SH-SY5Y (cell line): ENCODE data around the gene IGF1.

Experiments used
- GATA2 ChIP-seq: IDR thresholded peaks from 2 replicates; pipeline ENCODE4 v1.6.1; 2011; ENCODE audit warnings: mild to moderate bottlenecking, low read depth, low read length
- GATA3 ChIP-seq: IDR thresholded peaks from 2 replicates; pipeline ENCODE4 v1.6.1; 2011; ENCODE audit warnings: low read depth, mild to moderate bottlenecking, low read length, moderate library complexity

The IGF1 gene

DNA sequence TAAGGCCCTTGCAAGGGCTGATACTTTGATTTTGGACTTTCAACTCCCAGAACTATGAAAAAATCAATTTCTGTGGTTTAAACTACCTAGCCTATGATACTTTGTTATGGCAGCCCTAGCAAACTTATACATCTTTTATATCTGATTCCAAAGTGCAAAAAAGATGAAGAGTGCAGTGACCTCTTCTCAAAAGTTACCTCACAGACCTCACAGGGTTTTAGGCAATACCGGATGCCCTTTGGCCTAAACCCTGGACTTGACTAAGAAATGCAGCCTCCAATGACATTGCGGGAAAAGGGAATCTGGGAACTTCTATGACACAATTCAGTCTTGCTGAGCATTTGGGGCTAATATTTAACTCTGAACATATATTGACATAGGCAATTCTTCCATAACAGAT lies 63.3 kb downstream of the IGF1 start:
- TF ChIP-seq GATA3 = no peak
- no peak for TF ChIP-seq GATA2

DNA sequence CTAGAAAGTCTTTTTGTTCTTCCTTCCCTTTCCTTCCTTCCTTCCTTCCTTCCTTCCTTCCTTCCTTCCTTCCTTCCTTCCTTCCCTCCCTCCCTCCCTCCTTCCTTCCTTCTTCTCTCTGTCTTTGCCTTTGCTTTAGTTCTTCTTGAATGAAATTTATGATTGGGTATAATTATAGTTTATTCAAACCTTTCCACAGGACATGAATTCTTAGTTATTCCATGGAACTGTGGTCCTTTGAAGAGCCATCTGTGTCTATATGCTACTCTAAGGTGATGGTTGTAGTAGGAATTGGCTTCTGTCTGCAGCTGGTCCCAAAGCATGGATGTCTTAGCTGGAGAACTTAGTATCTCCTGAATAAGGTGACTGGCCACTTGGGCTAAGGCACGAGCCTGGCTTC lies 64.8 kb downstream of the IGF1 start:
- no peak for TF ChIP-seq GATA2
- no peak for TF ChIP-seq GATA3

DNA sequence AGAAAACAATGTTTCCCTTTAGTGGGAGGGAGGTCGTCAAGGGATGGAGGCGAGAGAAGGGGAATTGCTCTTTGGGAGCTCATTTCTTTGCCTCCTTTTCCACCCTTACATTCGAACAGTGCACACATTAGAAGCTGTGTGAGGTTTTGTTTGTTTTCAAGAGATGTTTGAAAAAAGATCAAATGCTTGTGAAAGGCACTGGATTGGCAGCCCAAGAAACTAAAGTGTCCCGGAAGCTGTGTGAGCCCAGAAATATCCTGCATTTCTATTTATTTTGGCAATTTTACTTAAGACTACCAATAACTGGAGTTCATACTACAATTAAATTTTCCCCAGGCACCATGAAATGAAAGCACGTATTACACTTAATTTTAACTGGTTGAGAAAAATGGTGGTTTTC lies 67.0 kb downstream of the IGF1 start:
- TF ChIP-seq GATA3 = no peak
- TF ChIP-seq GATA2 = no peak

DNA sequence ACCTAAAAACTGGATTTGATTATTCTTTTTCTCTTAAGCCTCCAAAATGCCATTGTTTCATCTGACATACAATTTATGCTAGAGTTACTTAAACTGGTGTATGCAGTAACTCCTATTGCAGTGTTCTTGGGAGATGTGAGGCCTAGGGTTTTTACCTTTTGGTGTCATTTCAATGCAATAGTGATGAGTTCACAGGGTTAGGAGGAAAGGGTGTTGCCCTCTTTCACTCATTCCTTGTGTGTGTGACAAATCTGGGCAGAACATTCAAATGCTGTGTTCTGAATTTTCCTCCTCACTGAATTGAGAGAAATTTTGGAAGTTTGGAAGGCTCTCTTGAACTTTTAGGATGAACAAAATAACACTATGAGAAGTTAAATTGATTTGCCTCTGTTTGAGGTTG lies 69.9 kb downstream of the IGF1 start:
- TF ChIP-seq GATA3 = no peak
- no peak for TF ChIP-seq GATA2

DNA sequence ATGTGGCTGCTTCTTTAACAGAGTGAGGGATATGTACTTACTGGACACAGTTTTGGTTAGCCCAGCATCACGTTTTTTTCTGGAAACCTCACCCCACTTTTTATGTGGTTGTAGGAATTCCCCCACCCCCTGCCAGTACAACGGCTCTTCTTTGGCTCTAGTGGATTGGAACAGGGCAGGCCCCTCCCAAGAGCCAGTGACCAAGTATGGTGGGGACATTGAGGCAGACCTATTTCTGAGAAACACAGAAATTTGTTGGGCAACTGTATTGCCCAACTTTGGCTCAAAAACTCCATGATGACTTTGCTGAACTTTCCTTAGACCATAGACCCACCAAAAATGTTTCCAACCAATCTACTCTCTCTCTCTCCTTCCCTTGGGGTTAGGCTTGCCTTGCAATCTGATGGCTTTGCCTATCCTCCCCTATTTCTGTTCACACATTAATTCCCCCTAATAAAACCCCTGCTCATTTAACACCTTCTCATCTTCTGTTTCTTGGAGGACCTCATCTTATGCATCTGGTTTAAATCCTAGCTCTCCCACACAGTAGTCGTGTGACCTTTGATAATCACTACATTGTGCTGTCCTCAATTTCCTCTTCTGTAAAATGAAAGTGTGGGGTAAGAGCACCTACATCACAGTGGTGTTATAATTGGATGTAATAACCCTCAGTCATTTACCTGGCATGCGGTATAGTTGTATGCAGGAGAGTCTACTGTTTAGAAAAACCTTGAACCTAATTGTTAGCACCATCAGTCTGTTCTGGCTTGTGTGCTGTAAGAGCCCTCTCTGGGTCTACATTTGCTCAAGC lies 71.7 kb downstream of the IGF1 start:
- TF ChIP-seq GATA3 (no peak), GATA2 (no peak)

DNA sequence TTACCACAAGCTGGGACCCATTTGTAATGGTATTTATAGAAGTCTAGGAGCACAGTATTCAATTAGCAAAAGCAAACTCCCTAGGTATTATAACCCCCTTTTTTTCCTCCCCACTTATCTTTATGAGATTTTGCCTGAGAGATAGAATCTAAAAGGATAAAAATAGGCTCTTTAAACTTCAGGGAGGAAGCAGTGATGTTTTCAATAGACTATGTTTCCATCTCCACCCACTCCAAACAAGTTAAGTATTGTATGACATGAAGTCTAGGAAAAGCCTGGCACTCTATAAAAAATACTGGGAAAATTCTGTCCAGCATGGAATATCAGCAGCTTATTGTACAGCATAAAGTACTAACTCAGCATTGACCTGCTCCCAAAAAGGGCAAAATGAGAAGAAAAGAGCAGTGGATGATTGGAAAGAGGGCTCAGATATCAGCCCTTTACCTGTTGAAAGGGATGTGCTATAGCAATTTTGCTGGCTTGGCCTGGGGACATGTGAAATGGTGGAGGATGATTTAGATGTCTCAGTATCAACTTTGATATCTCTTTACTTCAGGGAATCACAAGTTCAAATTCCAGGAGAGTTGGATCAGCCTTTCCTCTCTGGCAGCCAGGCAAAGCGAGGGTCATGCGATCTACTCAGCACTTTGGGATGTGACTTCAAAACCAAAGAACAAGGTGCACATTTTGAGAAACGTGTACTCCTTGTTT lies 72.4 kb downstream of the IGF1 start:
- no peak for TF ChIP-seq GATA3
- no peak for TF ChIP-seq GATA2

DNA sequence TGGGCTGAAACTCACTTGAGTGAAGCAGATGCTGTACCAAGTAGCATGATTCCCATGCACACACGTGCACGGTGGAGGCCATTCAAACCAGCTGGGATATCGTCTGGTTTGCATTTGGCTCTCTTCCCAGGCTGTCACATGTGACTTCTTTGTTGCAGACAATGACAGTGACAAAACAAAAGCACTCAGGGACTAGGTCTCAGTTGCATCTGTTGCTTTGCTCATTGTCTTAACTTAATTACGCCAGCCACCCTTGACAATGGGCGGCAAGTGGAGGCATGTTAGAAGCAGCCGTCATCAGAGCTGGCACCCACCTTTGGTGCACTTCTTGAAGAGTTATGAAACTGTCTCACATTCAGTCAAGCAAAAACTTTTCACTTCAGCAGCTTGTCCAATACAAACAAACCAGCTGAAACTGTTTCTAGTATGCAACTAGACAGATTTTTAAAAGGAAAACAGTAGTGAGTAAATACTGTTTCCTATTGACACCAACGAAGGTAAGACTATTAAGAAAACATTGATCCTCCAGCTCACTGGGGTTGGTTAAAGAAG lies 74.3 kb downstream of the IGF1 start:
- TF ChIP-seq GATA2 = no peak
- TF ChIP-seq GATA3 = no peak

DNA sequence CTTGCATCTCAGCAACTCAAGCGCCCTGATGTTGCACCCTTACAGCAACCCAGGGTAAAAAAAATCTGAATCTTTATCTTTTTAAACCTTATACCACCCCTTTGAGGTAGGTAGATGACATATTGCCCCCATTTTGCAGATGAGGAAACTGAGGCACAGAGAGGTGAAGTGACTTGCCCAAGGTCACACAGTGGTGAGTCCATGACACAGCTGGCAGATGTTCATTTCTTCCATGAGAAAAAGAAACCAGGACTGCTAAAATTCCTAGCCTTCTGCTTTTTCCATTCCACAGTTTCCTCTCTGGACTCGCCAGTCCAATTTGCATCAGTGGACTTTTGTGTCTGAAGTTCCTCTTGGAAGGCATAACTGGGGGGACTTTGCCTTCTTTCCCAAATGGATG lies 79.3 kb downstream of the IGF1 start:
- TF ChIP-seq GATA3 (no peak), GATA2 (no peak)

DNA sequence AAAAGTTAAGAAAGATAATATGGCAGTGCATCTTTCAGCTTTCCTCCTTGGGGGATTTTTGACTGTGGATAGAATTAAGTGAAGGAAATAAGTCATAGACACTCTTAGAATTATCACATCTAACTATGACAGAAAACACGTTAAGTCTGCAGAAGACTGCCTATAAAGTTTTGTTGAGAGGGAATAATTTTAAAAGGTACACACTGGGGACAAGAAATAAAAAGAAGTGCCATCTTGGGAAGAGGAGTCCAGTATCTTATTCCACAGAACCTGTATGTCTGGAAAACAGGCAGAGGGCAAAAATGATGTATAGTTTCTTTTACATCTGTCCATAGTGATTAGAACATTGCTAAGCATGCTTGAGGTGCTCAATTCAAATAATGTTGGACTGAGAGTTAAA lies 80.7 kb downstream of the IGF1 start:
- TF ChIP-seq GATA3 = no peak
- no peak for TF ChIP-seq GATA2

DNA sequence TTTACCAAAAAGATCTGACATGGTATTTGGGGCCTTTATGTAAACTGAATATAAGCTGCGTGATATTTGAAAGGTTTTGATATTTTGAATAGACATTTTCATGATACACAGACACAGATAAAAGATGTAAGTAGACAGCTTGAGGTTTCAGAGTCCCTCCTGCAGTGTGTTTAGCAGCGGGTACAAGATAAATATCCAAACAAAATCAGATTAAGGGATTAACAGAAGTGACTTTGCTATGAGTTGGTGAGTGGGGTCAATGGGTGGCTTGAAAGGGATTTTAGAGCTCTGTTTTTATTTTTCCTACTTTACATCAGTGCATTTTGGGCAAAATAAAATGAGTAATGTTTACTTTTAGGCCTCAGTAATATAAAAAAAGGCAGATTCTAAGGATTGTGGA lies 84.1 kb downstream of the IGF1 start:
- TF ChIP-seq GATA2 (no peak), GATA3 (no peak)

DNA sequence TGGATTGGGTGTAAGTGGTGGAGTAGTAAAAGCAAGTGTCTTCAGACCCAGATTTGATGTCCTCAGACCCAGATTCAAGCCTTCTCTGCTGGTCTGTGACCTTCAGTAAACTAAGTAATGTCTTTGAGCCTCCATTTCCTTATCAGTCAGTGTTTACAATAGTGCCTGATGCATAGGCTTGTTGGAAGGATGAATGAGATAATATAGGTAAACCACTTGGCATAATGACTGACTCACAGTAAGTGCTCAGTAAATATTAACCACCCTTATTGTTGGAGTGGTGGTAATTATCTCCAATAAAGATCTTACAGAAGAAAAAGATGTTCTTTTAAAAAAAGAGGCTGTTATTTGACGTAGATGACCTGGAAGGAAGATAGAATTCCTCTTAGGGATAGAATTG lies 86.2 kb downstream of the IGF1 start:
- no peak for TF ChIP-seq GATA2
- no peak for TF ChIP-seq GATA3

DNA sequence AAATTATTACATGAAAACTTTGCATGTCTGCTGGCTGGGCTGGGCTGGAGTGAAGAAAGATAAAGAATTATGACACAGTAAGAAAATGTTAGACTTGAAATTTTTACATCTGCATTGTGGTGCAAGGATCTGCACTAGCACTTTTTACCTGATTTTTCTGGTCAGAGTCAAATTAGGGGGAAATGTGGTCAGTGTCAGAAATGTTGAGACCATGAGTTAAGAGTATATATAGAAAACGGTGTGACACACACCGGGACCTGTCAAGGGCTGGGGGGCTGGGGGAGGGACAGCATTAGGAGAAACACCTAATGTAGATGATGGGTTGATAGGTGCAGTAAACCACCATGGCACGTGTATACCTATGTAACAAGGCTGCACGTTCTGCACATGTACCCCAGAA lies 90.3 kb downstream of the IGF1 start:
- TF ChIP-seq GATA3 = no peak
- no peak for TF ChIP-seq GATA2

DNA sequence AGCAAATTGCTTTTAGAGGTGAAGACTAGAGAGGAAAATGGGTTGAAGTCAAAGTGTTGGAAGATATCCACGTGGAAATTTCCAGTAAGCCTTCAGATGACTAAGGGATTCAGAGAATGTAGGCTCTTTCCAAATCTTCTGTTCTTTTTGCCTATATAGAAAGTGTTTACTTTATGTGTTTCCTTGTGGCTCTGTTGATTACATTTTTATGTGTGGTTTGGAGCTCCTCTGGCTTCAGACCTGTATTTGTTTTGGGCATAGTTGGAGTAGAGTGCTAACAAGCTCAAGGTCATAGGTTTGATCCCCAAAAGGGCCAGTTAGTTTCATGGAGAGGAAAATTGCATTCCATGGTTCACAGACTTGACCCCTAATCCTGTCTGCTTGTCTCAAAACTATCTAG lies 91.9 kb downstream of the IGF1 start:
- TF ChIP-seq GATA3 (no peak), GATA2 (no peak)

DNA sequence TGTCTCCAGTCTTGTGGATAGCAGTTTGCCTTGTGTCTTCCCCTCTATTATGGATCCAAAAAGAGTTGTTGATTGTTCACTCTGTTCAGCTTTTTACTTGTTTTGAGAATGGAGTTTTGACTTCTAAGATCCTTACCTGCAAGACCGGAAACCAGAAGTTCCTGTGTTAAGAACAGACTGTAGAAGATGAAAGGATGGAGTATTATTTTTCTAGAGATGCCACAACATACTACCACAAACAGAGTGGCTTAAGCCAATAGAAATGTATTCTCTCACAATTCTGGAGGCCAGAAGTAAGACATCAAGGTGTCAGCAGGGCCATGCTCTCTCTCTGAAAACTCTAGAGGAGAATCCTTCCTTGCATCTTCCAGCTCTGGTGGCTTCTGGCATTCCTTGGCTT lies 95.0 kb downstream of the IGF1 start:
- no peak for TF ChIP-seq GATA3
- no peak for TF ChIP-seq GATA2
